Left cardiac atrium (tissue), 4 donors: ENCODE data around the gene SPP1. TPM values are rescaled to one million over a fixed set of nuclear protein-coding genes. Genes with fewer than 3 reads are reported as not detected.
"Not testable (repeated sequence)": the region's sequence is repeated elsewhere in the genome, so short reads cannot be mapped to it uniquely, and the experiment has no call there.

Experiments used
- ATAC-seq, 2 donors: fragments of 200-7000 bp; cut with Tn5 transposase; one replicate each; pipeline ENCODE4 v1.9.1; 2020; ENCODE audit warnings: mild to moderate bottlenecking in 2 of 2, moderate library complexity in 2 of 2
- DNase-seq: peaks from one replicate; pipeline ENCODE4 v3.0.0-alpha.2; 2020
- intact Hi-C, 2 donors: fragments of 100-400 bp; cut with DNase I; formaldehyde crosslinking; loops; one replicate each; pipeline versions ENCODE4 v1.14.1 to v1.15.1; 2022 to 2023
- total RNA-seq, 2 donors: library from RNA; stranded (reverse); fragmentation: NEBNext Ultra II Directional; extraction: Animal tissue kit (Norgen Biotek cat#: 25700); gene quantifications; one replicate each; pipeline ENCODE4 v1.2.1, GENCODE V29; 2021
- donor health status: DM: no; HTN: yes; CAD: no.
- donor health status: DM: no; HTN: yes; CAD: no; lungs with severe emphysema.
- donor health status: DM: yes; HTN: yes; CAD: no.
- donor health status: Dilated cardiomyopathy.

The SPP1 gene
- total RNA-seq, 2 donors from 2014 or later, result 11.5 to 88.4 TPM

- ATAC-seq (no peak), DNase-seq (no peak)
- intact Hi-C loops, result no loop called here
Measured at GRCh38 chr4:87981486-87981885, 6.0 kb downstream of the SPP1 start.

- intact Hi-C loops, result no loop called here
Measured at GRCh38 chr4:87982036-87982435, 6.5 kb downstream of the SPP1 start.

GRCh38 chr4:87982446-87983010 lies 7.0 kb downstream of the SPP1 start:
- ATAC-seq, result no peak
- intact Hi-C loops, result no loop called here
- DNase-seq, result no peak

More at GRCh38 chr4:87982036-87982435, 6.5 kb downstream of the SPP1 start:
- DNase-seq (no peak), ATAC-seq (no peak)

- DNase-seq (no peak), ATAC-seq (no peak)
- intact Hi-C loops, result no loop called here
Measured at GRCh38 chr4:87983996-87984395, 8.5 kb downstream of the SPP1 start.

GRCh38 chr4:87985097-87985886 lies 9.8 kb downstream of the SPP1 start:
- DNase-seq, result no peak
- intact Hi-C loops, result no loop called here
- peak; percentile 59 to 89 for ATAC-seq

GRCh38 chr4:87985887-87986200 lies 10.3 kb downstream of the SPP1 start:
- DNase-seq (no peak), ATAC-seq (no peak)
- intact Hi-C loops, result no loop called here

GRCh38 chr4:87986508-87986907 lies 11.0 kb downstream of the SPP1 start:
- DNase-seq (no peak), ATAC-seq (no peak)
- intact Hi-C loops, result no loop called here

- ATAC-seq, result no peak
- intact Hi-C loops, result no loop called here
Measured at GRCh38 chr4:87989765-87990164, 14.3 kb downstream of the SPP1 start.

GRCh38 chr4:87995435-87995834 lies 19.9 kb downstream of the SPP1 start:
- intact Hi-C loops, result no loop called here
- DNase-seq (no peak), ATAC-seq (no peak)

More at GRCh38 chr4:87989765-87990164, 14.3 kb downstream of the SPP1 start:
- no peak for DNase-seq

GRCh38 chr4:87999191-87999691 lies 23.7 kb downstream of the SPP1 start:
- intact Hi-C loops, ATAC-seq, DNase-seq: not testable (repeated sequence)

GRCh38 chr4:88001871-88002270 lies 26.4 kb downstream of the SPP1 start:
- intact Hi-C loops, result no loop called here
- ATAC-seq (no peak), DNase-seq (no peak)

GRCh38 chr4:88002786-88003185 lies 27.3 kb downstream of the SPP1 start:
- intact Hi-C loops, result no loop called here
- DNase-seq (no peak), ATAC-seq (peak in 1 of 2 donors; percentile 6)

GRCh38 chr4:88003261-88003660 lies 27.7 kb downstream of the SPP1 start:
- no peak for ATAC-seq
- no peak for DNase-seq
- intact Hi-C loops, result no loop called here

- intact Hi-C loops, result no loop called here
- no peak for DNase-seq
- no peak for ATAC-seq
Measured at GRCh38 chr4:88005076-88005475, 29.6 kb downstream of the SPP1 start.

GRCh38 chr4:88005946-88006345 lies 30.4 kb downstream of the SPP1 start:
- DNase-seq (no peak), ATAC-seq (no peak)
- intact Hi-C loops, result no loop called here

GRCh38 chr4:88006956-88007303 lies 31.4 kb downstream of the SPP1 start:
- ATAC-seq (peak in 1 of 2 donors; percentile 0), DNase-seq (no peak)
- intact Hi-C loops, result no loop called here

- DNase-seq, result peak; percentile 91
- intact Hi-C loops, result no loop called here
- peak; percentile 95 to 97 for ATAC-seq
Measured at GRCh38 chr4:88007304-88008121, 32.0 kb downstream of the SPP1 start, which contains the start of gene PKD2. Gene PKD2, plus strand, starts transcription at chr4:88007635. Its CDS starts 99 bp downstream, at chr4:88007734.

- intact Hi-C loops, result no loop called here
- ATAC-seq, result peak; percentile 58 to 65
- DNase-seq, result peak; percentile 51
Measured at GRCh38 chr4:88008122-88008742, 32.7 kb downstream of the SPP1 start.

- ATAC-seq (no peak), DNase-seq (no peak)
- intact Hi-C loops, result no loop called here
Measured at GRCh38 chr4:88008743-88009171, 33.2 kb downstream of the SPP1 start.
